HepG2 (cell line): ENCODE data around the gene CYP27A1. TPM values are rescaled to one million over a fixed set of nuclear protein-coding genes. Genes with fewer than 3 reads are reported as not detected.

Experiments used
- ASH2L ChIP-seq: fragments of 300-600, 200-600 bp; sonication (generic); IDR thresholded peaks from 2 replicates; pipeline ENCODE4 v1.7.0; 2017; ENCODE audit warnings: low read depth, mild to moderate bottlenecking, moderate library complexity, mixed read lengths, low read length; ENCODE audit not compliant: insufficient read length
- GATA4 ChIP-seq: sonication (generic); IDR thresholded peaks from 2 replicates; pipeline ENCODE4 v1.6.1; 2016; ENCODE audit warnings: antibody characterized with exemption, low read depth, borderline replicate concordance
- LBX2 ChIP-seq: sonication (generic); formaldehyde crosslinking; IDR thresholded peaks from 2 replicates; pipeline ENCODE4 v1.5.0; 2020; ENCODE audit warnings: missing genetic modification reagents, mild to moderate bottlenecking, borderline replicate concordance
- RARA ChIP-seq: IDR thresholded peaks from 2 replicates; pipeline ENCODE4 v1.6.1; 2016; ENCODE audit warnings: missing genetic modification reagents, missing compliant biosample characterization
- SALL1 ChIP-seq: sonication (generic); formaldehyde crosslinking; IDR thresholded peaks from 2 replicates; pipeline ENCODE4 v1.8.0; 2022; ENCODE audit warnings: mild to moderate bottlenecking, missing genetic modification reagents
- SP4 ChIP-seq: sonication (generic); formaldehyde crosslinking; IDR thresholded peaks from 2 replicates; pipeline ENCODE4 v1.8.1; 2023; ENCODE audit warnings: mild to moderate bottlenecking, missing genetic modification reagents
- TMF1 ChIP-seq: sonication (generic); formaldehyde crosslinking; IDR thresholded peaks from 2 replicates; pipeline ENCODE4 v1.8.1; 2022; ENCODE audit warnings: low read depth, missing genetic modification reagents
- ZHX2 ChIP-seq, 2 experiments: sonication (generic) in 1 of 2; formaldehyde crosslinking in 1 of 2; IDR thresholded peaks; 2 replicates each; pipeline versions ENCODE4 v1.6.1 to v1.9.0; 2014 to 2022; ENCODE audit warnings: antibody characterized with exemption in 1 of 2, borderline replicate concordance in 1 of 2, inconsistent platforms in 1 of 2, low read depth in 1 of 2, missing genetic modification reagents in 1 of 2
- ZNF143 ChIP-seq: sonication (generic); formaldehyde crosslinking; IDR thresholded peaks from 2 replicates; pipeline ENCODE4 v1.4.0; 2020; ENCODE audit warnings: missing genetic modification reagents
- ZSCAN9 ChIP-seq: IDR thresholded peaks from 2 replicates; pipeline ENCODE4 v1.6.1; 2016; ENCODE audit warnings: borderline replicate concordance
- polyA plus RNA-seq, 8 experiments: library from polyadenylated mRNA; depleted of rRNA in 3 of 8; stranded (reverse) in 7 of 8; unstranded in 1 of 8; fragments of >200 nt; fragmentation: Illumina TruSeq in 4 of 8; extraction: Trizol in 4 of 8; gene quantifications; 2 replicates each; pipeline versions ENCODE4 v1.2.1 to v1.2.3, GENCODE V29; 2011 to 2016; ENCODE audit warnings: low read depth in 4 of 8, missing spikeins in 1 of 8, mixed read lengths in 1 of 8; ENCODE audit not compliant: insufficient read depth in 1 of 8
- total RNA-seq, 5 experiments: library from RNA; depleted of rRNA; stranded (reverse); fragments of >200 nt; fragmentation: Illumina TruSeq; extraction: Trizol; gene quantifications; 2 replicates each; pipeline ENCODE4 v1.2.3, GENCODE V29; 2016; ENCODE audit warnings: low read depth in 1 of 5
- TF ChIP-seq, protein P1 (sequence below): sonication (generic); formaldehyde crosslinking; IDR thresholded peaks from 2 replicates; pipeline ENCODE4 v1.4.0; 2020; ENCODE audit warnings: missing genetic modification reagents, borderline replicate concordance
- TF ChIP-seq, protein P2 (sequence below): sonication (generic); formaldehyde crosslinking; IDR thresholded peaks from 2 replicates; pipeline ENCODE4 v1.4.0; 2020; ENCODE audit warnings: mild to moderate bottlenecking, low read depth, missing genetic modification reagents

CYP27A1 gene
- total and polyA plus RNA-seq, 2 of the 13 experiments (the other 11 are each of a cell fraction or from before 2014, with no cell fraction given): 157 to 266 TPM

- TF ChIP-seq ASH2L (peak; percentile 98), SP4 (CRISPR knock-in tag) (peak; percentile 87), TMF1 (CRISPR knock-in tag) (no peak), GATA4 (peak; percentile 89; the same call in 1 of the 2 replicates), LBX2 (no peak), ZNF143 (CRISPR knock-in tag) (peak; percentile 58; the same call in 1 of the 2 replicates), ZSCAN9 (CRISPR knock-in tag) (peak; percentile 73), ZHX2 (IDR thresholded peaks at IDR 0.05; ENCODE audit: low read depth) (peak; percentile 82), ZHX2 (CRISPR knock-in tag; IDR thresholded peaks at IDR 0.05; ENCODE audit: borderline replicate concordance) (peak; percentile 83; the same call in 1 of the 2 replicates), RARA (peak; percentile 100), SALL1 (CRISPR knock-in tag) (peak; percentile 100)
- TF ChIP-seq, protein P1, sequence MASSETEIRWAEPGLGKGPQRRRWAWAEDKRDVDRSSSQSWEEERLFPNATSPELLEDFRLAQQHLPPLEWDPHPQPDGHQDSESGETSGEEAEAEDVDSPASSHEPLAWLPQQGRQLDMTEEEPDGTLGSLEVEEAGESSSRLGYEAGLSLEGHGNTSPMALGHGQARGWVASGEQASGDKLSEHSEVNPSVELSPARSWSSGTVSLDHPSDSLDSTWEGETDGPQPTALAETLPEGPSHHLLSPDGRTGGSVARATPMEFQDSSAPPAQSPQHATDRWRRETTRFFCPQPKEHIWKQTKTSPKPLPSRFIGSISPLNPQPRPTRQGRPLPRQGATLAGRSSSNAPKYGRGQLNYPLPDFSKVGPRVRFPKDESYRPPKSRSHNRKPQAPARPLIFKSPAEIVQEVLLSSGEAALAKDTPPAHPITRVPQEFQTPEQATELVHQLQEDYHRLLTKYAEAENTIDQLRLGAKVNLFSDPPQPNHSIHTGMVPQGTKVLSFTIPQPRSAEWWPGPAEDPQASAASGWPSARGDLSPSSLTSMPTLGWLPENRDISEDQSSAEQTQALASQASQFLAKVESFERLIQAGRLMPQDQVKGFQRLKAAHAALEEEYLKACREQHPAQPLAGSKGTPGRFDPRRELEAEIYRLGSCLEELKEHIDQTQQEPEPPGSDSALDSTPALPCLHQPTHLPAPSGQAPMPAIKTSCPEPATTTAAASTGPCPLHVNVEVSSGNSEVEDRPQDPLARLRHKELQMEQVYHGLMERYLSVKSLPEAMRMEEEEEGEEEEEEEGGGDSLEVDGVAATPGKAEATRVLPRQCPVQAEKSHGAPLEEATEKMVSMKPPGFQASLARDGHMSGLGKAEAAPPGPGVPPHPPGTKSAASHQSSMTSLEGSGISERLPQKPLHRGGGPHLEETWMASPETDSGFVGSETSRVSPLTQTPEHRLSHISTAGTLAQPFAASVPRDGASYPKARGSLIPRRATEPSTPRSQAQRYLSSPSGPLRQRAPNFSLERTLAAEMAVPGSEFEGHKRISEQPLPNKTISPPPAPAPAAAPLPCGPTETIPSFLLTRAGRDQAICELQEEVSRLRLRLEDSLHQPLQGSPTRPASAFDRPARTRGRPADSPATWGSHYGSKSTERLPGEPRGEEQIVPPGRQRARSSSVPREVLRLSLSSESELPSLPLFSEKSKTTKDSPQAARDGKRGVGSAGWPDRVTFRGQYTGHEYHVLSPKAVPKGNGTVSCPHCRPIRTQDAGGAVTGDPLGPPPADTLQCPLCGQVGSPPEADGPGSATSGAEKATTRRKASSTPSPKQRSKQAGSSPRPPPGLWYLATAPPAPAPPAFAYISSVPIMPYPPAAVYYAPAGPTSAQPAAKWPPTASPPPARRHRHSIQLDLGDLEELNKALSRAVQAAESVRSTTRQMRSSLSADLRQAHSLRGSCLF (CRISPR knock-in tag): no peak
- TF ChIP-seq, protein P2, sequence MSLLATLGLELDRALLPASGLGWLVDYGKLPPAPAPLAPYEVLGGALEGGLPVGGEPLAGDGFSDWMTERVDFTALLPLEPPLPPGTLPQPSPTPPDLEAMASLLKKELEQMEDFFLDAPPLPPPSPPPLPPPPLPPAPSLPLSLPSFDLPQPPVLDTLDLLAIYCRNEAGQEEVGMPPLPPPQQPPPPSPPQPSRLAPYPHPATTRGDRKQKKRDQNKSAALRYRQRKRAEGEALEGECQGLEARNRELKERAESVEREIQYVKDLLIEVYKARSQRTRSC: no peak
Observed at GRCh38 chr2:218755567-218756404, 26.2 kb upstream of the CYP27A1 start (continued).
